RWPE2 (cell line): ENCODE results near the gene BSDC1.
A peak's percentile ranks its signal among the peaks of the same experiment; 100 is the strongest.
"Not testable (repeated sequence)": the region's sequence is repeated elsewhere in the genome, so short reads cannot be mapped to it uniquely, and the experiment has no call there.

ENCODE experiments used
- ATAC-seq: fragments of 200-7000 bp; cut with Tn5 transposase; 3 replicates; pipeline ENCODE4 v1.9.1; 2021; ENCODE audit warnings: low read depth
- DNase-seq: peaks from one replicate; pipeline ENCODE4 v3.0.0-alpha.2; 2020; ENCODE audit warnings: low spot score
- H3K27ac ChIP-seq: fragments of 450-650 bp; 2 replicates; pipeline ENCODE4 v1.5.1; 2017; ENCODE audit warnings: mild to moderate bottlenecking; ENCODE audit not compliant: poor library complexity, severe bottlenecking
- H3K27me3 ChIP-seq: fragments of 250-450 bp; sonication (Bioruptor Pico); 2 replicates; pipeline ENCODE4 v1.5.1; 2021; ENCODE audit warnings: mild to moderate bottlenecking, moderate library complexity; ENCODE audit not compliant: insufficient read depth, poor library complexity, severe bottlenecking
- H3K36me3 ChIP-seq: fragments of 250-450 bp; sonication (Bioruptor Pico); 2 replicates; pipeline ENCODE4 v1.5.1; 2020; ENCODE audit warnings: low read depth, mild to moderate bottlenecking, moderate library complexity
- H3K4me1 ChIP-seq: fragments of 250-450 bp; sonication (Bioruptor Pico); 2 replicates; pipeline ENCODE4 v1.5.1; 2021; ENCODE audit warnings: mild to moderate bottlenecking, moderate library complexity; ENCODE audit not compliant: insufficient read depth, poor library complexity, severe bottlenecking
- H3K4me3 ChIP-seq: fragments of 250-450 bp; sonication (Bioruptor Pico); 2 replicates; pipeline ENCODE4 v1.5.1; 2021; ENCODE audit warnings: mild to moderate bottlenecking, moderate library complexity; ENCODE audit not compliant: severe bottlenecking
- H3K9me3 ChIP-seq: fragments of 250-450 bp; sonication (Bioruptor Pico); 2 replicates; pipeline ENCODE4 v1.5.1; 2021; ENCODE audit warnings: mild to moderate bottlenecking, moderate library complexity; ENCODE audit not compliant: severe bottlenecking
- CTCF ChIP-seq: fragments of 450-650 bp; IDR thresholded peaks from one replicate; pipeline ENCODE4 v1.5.1; 2017; ENCODE audit warnings: mild to moderate bottlenecking, moderate library complexity; ENCODE audit not compliant: poor library complexity, severe bottlenecking

BSDC1 gene

GRCh38 chr1:32400876-32401631 lies 6.8 kb upstream of the BSDC1 start:
- no peaks in the 10 kb centered on the region for H3K36me3 ChIP-seq
- H3K9me3 ChIP-seq: no peaks in the 10 kb centered on the region
- TF ChIP-seq CTCF: peak; percentile 92
- H3K4me3 ChIP-seq: no peak overlapping the region
- peak; percentile 79 for DNase-seq
- no peak overlapping the region for H3K27ac ChIP-seq
- H3K27me3 ChIP-seq: no peaks in the 10 kb centered on the region
- peak; percentile 97 for ATAC-seq
- H3K4me1 ChIP-seq: no peaks in the 10 kb centered on the region

GRCh38 chr1:32399843-32400242 lies 5.6 kb upstream of the BSDC1 start:
- H3K9me3 ChIP-seq: no peaks in the 10 kb centered on the region
- H3K27ac ChIP-seq: no peak overlapping the region
- no peaks in the 10 kb centered on the region for H3K27me3 ChIP-seq
- no peak for ATAC-seq
- H3K4me1 ChIP-seq: peaks cover 3% of the 10 kb centered on the region
- TF ChIP-seq CTCF: no peak
- H3K4me3 ChIP-seq: no peak overlapping the region
- DNase-seq: no peak
- no peaks in the 10 kb centered on the region for H3K36me3 ChIP-seq

- Histone ChIP-seq H3K27me3 (no peaks in the 10 kb centered on the region), H3K4me3 (no peak overlapping the region), H3K27ac (no peak overlapping the region), H3K36me3 (no peaks in the 10 kb centered on the region), H3K4me1 (peaks cover 4% of the 10 kb centered on the region), H3K9me3 (no peaks in the 10 kb centered on the region)
- ATAC-seq: no peak
- DNase-seq: no peak
- TF ChIP-seq CTCF: no peak
Measured at GRCh38 chr1:32398401-32398800, 4.2 kb upstream of the BSDC1 start.

GRCh38 chr1:32396524-32396923 lies 2.3 kb upstream of the BSDC1 start:
- not testable (repeated sequence) for H3K4me1 ChIP-seq, DNase-seq, H3K27me3 ChIP-seq, H3K9me3 ChIP-seq, H3K4me3 ChIP-seq, H3K27ac ChIP-seq, ATAC-seq
- peaks cover 13% of the 10 kb centered on the region for H3K36me3 ChIP-seq

GRCh38 chr1:32394890-32395432 lies 720 bp upstream of the BSDC1 start:
- peaks cover 18% of the 10 kb centered on the region for H3K36me3 ChIP-seq
- peak overlapping the region; percentile 42 for H3K27ac ChIP-seq
- peaks cover 5% of the 10 kb centered on the region for H3K4me1 ChIP-seq
- no peaks in the 10 kb centered on the region for H3K27me3 ChIP-seq
- H3K9me3 ChIP-seq: no peaks in the 10 kb centered on the region
- peak; percentile 26; the same call in 2 of the 3 replicates for ATAC-seq
- no peak for DNase-seq
- peak overlapping the region; percentile 82 for H3K4me3 ChIP-seq
- TF ChIP-seq CTCF: no peak
